ENCODE data around the gene TIGD6.
A peak's percentile ranks its signal among the peaks of the same experiment; 100 is the strongest.
"Not testable (repeated sequence)": the region's sequence is repeated elsewhere in the genome, so short reads cannot be mapped to it uniquely, and the experiment has no call there.

TIGD6 gene

GRCh38 chr5:150000256-150000989 is at the start of gene TIGD6, which contains the start of gene HMGXB3:
Gene TIGD6 (minus strand): TSS chr5:150000654. CDS start chr5:149996348, 4,306 bp downstream.
Gene HMGXB3 (plus strand): TSS chr5:150000739. CDS start chr5:150004853, 4,114 bp downstream.
- DNase-seq (ENCODE audit: low spot score) = peak; percentile 67

- DNase-seq (ENCODE audit: low spot score) = no peak
Observed at GRCh38 chr5:150046031-150046430, 45.6 kb upstream of the TIGD6 start.

GRCh38 chr5:150045549-150045948 is 45.1 kb upstream of the TIGD6 start:
- peak; percentile 55 for DNase-seq (ENCODE audit: low spot score)

- DNase-seq (ENCODE audit: low spot score) = no peak
Observed at GRCh38 chr5:150044712-150045111, 44.3 kb upstream of the TIGD6 start.

GRCh38 chr5:150044329-150044681 is 43.9 kb upstream of the TIGD6 start:
- DNase-seq (ENCODE audit: low spot score) = peak; percentile 44

- no peak for DNase-seq (ENCODE audit: low spot score)
Observed at GRCh38 chr5:150043657-150044328, 43.3 kb upstream of the TIGD6 start.

- DNase-seq (ENCODE audit: low spot score) = no peak
Observed at GRCh38 chr5:150042459-150042858, 42.0 kb upstream of the TIGD6 start.

GRCh38 chr5:150038547-150038946 is 38.1 kb upstream of the TIGD6 start:
- DNase-seq (ENCODE audit: low spot score) = no peak

- DNase-seq (ENCODE audit: low spot score) = no peak
Observed at GRCh38 chr5:150036513-150036912, 36.1 kb upstream of the TIGD6 start.

- DNase-seq (ENCODE audit: low spot score) = no peak
Observed at GRCh38 chr5:150035139-150035895, 34.9 kb upstream of the TIGD6 start.

GRCh38 chr5:150034662-150035061 is 34.2 kb upstream of the TIGD6 start:
- no peak for DNase-seq (ENCODE audit: low spot score)

- DNase-seq (ENCODE audit: low spot score) = no peak
Observed at GRCh38 chr5:150033334-150033733, 32.9 kb upstream of the TIGD6 start.

GRCh38 chr5:150028047-150028446 is 27.6 kb upstream of the TIGD6 start:
- not testable (repeated sequence) for DNase-seq (ENCODE audit: low spot score)

GRCh38 chr5:150026682-150027172 is 26.3 kb upstream of the TIGD6 start:
- DNase-seq (ENCODE audit: low spot score) = peak; percentile 84

- peak; percentile 41 for DNase-seq (ENCODE audit: low spot score)
Observed at GRCh38 chr5:150024346-150024984, 24.0 kb upstream of the TIGD6 start.

GRCh38 chr5:150023136-150023535 is 22.7 kb upstream of the TIGD6 start:
- no peak for DNase-seq (ENCODE audit: low spot score)

- DNase-seq (ENCODE audit: low spot score) = no peak
Observed at GRCh38 chr5:150022681-150023080, 22.2 kb upstream of the TIGD6 start.

- no peak for DNase-seq (ENCODE audit: low spot score)
Observed at GRCh38 chr5:150022158-150022531, 21.7 kb upstream of the TIGD6 start.

- DNase-seq (ENCODE audit: low spot score) = no peak
Observed at GRCh38 chr5:150021491-150022157, 21.2 kb upstream of the TIGD6 start.

GRCh38 chr5:150020249-150020648 is 19.8 kb upstream of the TIGD6 start:
- DNase-seq (ENCODE audit: low spot score) = no peak

- peak; percentile 70 for DNase-seq (ENCODE audit: low spot score)
Observed at GRCh38 chr5:150017226-150018005, 17.0 kb upstream of the TIGD6 start.

All from hematopoietic multipotent progenitor cell treated with erythropoietin and hydrocortisone succinate and interleukin-3 and kit ligand, for 15 days (in vitro differentiated cells).